CD4-positive, alpha-beta memory T cell (primary cell): Measurements from ENCODE around the gene ZNF625. TPM values are rescaled to one million over a fixed set of nuclear protein-coding genes. Genes with fewer than 3 reads are reported as not detected.

Experiments
- CTCF ChIA-PET: fragments of 350-600 bp; sonication (Branson Sonifier 250); formaldehyde crosslinking; loops from one replicate; lab custom pipeline; 2021; ENCODE audit warnings: inconsistent platforms; ENCODE audit not compliant: partially characterized antibody; lab: Charles Lee
- POLR2A ChIA-PET: fragments of 350-600 bp; sonication (Branson Sonifier 250); formaldehyde crosslinking; loops from one replicate; lab custom pipeline; 2021; ENCODE audit not compliant: partially characterized antibody; lab: Charles Lee
- DNase-seq, 5 donors: peaks; one replicate each; pipeline versions ENCODE4 v3.0.0 to v3.0.0-alpha.2; 2020 to 2022; ENCODE audit warnings: mixed read lengths in 1 of 5
- H3K27ac ChIP-seq: one replicate; pipeline ENCODE4 v1.7.0; 2013; ENCODE audit warnings: low read depth, low read length
- H3K27me3 ChIP-seq: 2 replicates; pipeline ENCODE4 v1.7.0; 2013; ENCODE audit warnings: mild to moderate bottlenecking, low read length, moderate library complexity; ENCODE audit not compliant: insufficient read depth
- H3K36me3 ChIP-seq: 2 replicates; pipeline ENCODE4 v1.7.0; 2013; ENCODE audit warnings: mild to moderate bottlenecking, low read length, moderate library complexity; ENCODE audit not compliant: insufficient read depth
- H3K4me1 ChIP-seq: 2 replicates; pipeline ENCODE4 v1.7.0; 2013; ENCODE audit warnings: mild to moderate bottlenecking, low read length, moderate library complexity; ENCODE audit not compliant: insufficient read depth
- H3K4me3 ChIP-seq, 2 donors: one replicate each; pipeline ENCODE4 v1.7.0; 2013; ENCODE audit warnings: low read length in 2 of 2, mild to moderate bottlenecking in 1 of 2
- H3K9me3 ChIP-seq, 2 donors: one replicate each; pipeline ENCODE4 v1.7.0; 2013; ENCODE audit warnings: low read length in 2 of 2, control low read depth in 1 of 2; ENCODE audit not compliant: control insufficient read depth in 1 of 2
- H3K27ac Mint-ChIP-seq, 7 donors: one replicate each; pipeline ENCODE4 v1.8.0; 2020 to 2021; ENCODE audit warnings: mixed read lengths in 7 of 7, mild to moderate bottlenecking in 6 of 7, inconsistent platforms in 3 of 7, moderate library complexity in 3 of 7
- H3K27me3 Mint-ChIP-seq, 2 donors: one replicate each; pipeline ENCODE4 v1.8.0; 2020 to 2021; ENCODE audit warnings: mixed read lengths in 2 of 2
- H3K36me3 Mint-ChIP-seq, 2 donors: one replicate each; pipeline ENCODE4 v1.8.0; 2020 to 2021; ENCODE audit warnings: mixed read lengths in 2 of 2, inconsistent platforms in 1 of 2, mild to moderate bottlenecking in 1 of 2
- H3K4me1 Mint-ChIP-seq, 4 donors: one replicate each; pipeline ENCODE4 v1.8.0; 2020 to 2021; ENCODE audit warnings: mixed read lengths in 4 of 4, mild to moderate bottlenecking in 1 of 4
- H3K4me3 Mint-ChIP-seq, 8 donors: one replicate each; pipeline ENCODE4 v1.8.0; 2020 to 2021; ENCODE audit warnings: mixed read lengths in 8 of 8, mild to moderate bottlenecking in 7 of 8, moderate library complexity in 6 of 8, inconsistent platforms in 3 of 8
- H3K9me3 Mint-ChIP-seq, 8 donors: one replicate each; pipeline ENCODE4 v1.8.0; 2020 to 2021; ENCODE audit warnings: mixed read lengths in 8 of 8, mild to moderate bottlenecking in 5 of 8, inconsistent platforms in 3 of 8, moderate library complexity in 1 of 8
- intact Hi-C: fragments of 100-400 bp; cut with micrococcal nuclease; formaldehyde crosslinking; loops from one replicate; pipeline ENCODE4 v1.15.1; 2023
- polyA plus RNA-seq, 2 donors: library from polyadenylated mRNA; unstranded; fragments of 300-500 nt; fragmentation: Illumina TruSeq; gene quantifications; one replicate each; pipeline ENCODE4 v1.2.3, GENCODE V29; 2021
- total RNA-seq, 2 experiments: library from RNA; stranded (reverse); gene quantifications; one replicate each; pipeline ENCODE4 v1.2.3, GENCODE V29; 2021

The ZNF625 gene
- 1 to 10 TPM; 2.1 to 2.6 TPM for total RNA-seq
- under 1 TPM in 1 of 2 donors, not detected in 1; 0.52 TPM for polyA plus RNA-seq

- peak within 1 kb of the TSS; percentile 83 to 89 (median 85) for H3K4me3 Mint-ChIP-seq
- no peaks in the 10 kb centered on the region for H3K27me3 ChIP-seq
- intact Hi-C loops = no loop called here
- peak within 1 kb of the TSS in 6 of 7 donors; percentile 22 to 90 (median 62) for H3K27ac Mint-ChIP-seq
- H3K27me3 Mint-ChIP-seq = peaks cover 3 to 7% of the 10 kb centered on the region in 2 donors
- no peaks in the 10 kb centered on the region for H3K9me3 Mint-ChIP-seq
- H3K9me3 ChIP-seq = no peaks in the 10 kb centered on the region
- no peaks in the 10 kb centered on the region for H3K36me3 ChIP-seq
- ChIA-PET POLR2A (interaction anchor here (0.9 to 1.1 kb wide), 4 partner anchors 12 to 177 kb away, joined by 3 to 7 read pairs (median 3); partner anchors contain the start of gene ZNF563), CTCF (interaction anchor here (0.8 to 1.1 kb wide), 3 partner anchors 15 to 273 kb away, joined by 3 to 6 read pairs (median 4); no protein-coding TSS in a partner anchor)
- peak within 1 kb of the TSS; percentile 56 for H3K27ac ChIP-seq
- H3K36me3 Mint-ChIP-seq = peaks cover 0 to 3% of the 10 kb centered on the region in 2 donors
- H3K4me1 Mint-ChIP-seq = peaks cover 4 to 23% (median 9%) of the 10 kb centered on the region in 4 donors
- H3K4me1 ChIP-seq = peaks cover 12% of the 10 kb centered on the region
- H3K4me3 ChIP-seq = peak within 1 kb of the TSS; percentile 44 to 61
- peak in 2 of 5 donors; percentile 6 to 11 for DNase-seq
Measured at GRCh38 chr19:12156223-12157058, at the start of gene ZNF625. Gene ZNF625, minus strand, starts transcription at chr19:12156734. Its CDS starts 176 bp downstream, at chr19:12156558.

- Histone ChIP-seq H3K27ac (no peak overlapping the region), H3K4me1 (no peaks in the 10 kb centered on the region), H3K4me3 (no peak overlapping the region), H3K9me3 (peaks cover 0 to 23% of the 10 kb centered on the region in 2 donors), H3K27me3 (no peaks in the 10 kb centered on the region), H3K36me3 (no peaks in the 10 kb centered on the region)
- no peaks in the 10 kb centered on the region for H3K27me3 Mint-ChIP-seq
- peaks cover 28 to 31% of the 10 kb centered on the region in 2 donors for H3K36me3 Mint-ChIP-seq
- POLR2A ChIA-PET = interaction anchor here (0.7 kb wide), 1 partner anchor 128 kb away, joined by 3 read pairs; the partner anchor contains the start of gene ZNF563
- no peak overlapping the region for H3K4me3 Mint-ChIP-seq
- CTCF ChIA-PET = interaction anchor here (0.7 kb wide), 1 partner anchor 393 kb away, joined by 3 read pairs; no protein-coding TSS in a partner anchor
- DNase-seq = no peak
- H3K27ac Mint-ChIP-seq = no peak overlapping the region
- H3K4me1 Mint-ChIP-seq = peaks cover 0 to 16% (median 5%) of the 10 kb centered on the region in 4 donors
- intact Hi-C loops = no loop called here
- peaks cover 0 to 72% (median 44%) of the 10 kb centered on the region in 8 donors for H3K9me3 Mint-ChIP-seq
Measured at GRCh38 chr19:12205296-12205695, 48.8 kb upstream of the ZNF625 start.

GRCh38 chr19:12202250-12202649 is 45.7 kb upstream of the ZNF625 start:
- ChIA-PET POLR2A (no interaction called here), CTCF (interaction anchor here (0.7 to 1.4 kb wide), 4 partner anchors 20 to 401 kb away, joined by 3 to 9 read pairs (median 4); partner anchors contain the start of gene ZNF563)
- peaks cover 0 to 13% of the 10 kb centered on the region in 2 donors for H3K9me3 ChIP-seq
- Mint-ChIP-seq H3K4me3 (no peak overlapping the region), H3K36me3 (peaks cover 20 to 28% of the 10 kb centered on the region in 2 donors), H3K4me1 (peaks cover 6 to 24% (median 6%) of the 10 kb centered on the region in 4 donors), H3K9me3 (peaks cover 0 to 68% (median 32%) of the 10 kb centered on the region in 8 donors), H3K27ac (no peak overlapping the region), H3K27me3 (no peaks in the 10 kb centered on the region)
- H3K27ac ChIP-seq = no peak overlapping the region
- peak; percentile 41 to 57 (median 50) for DNase-seq
- H3K4me3 ChIP-seq = no peak overlapping the region
- no peaks in the 10 kb centered on the region for H3K27me3 ChIP-seq
- H3K36me3 ChIP-seq = no peaks in the 10 kb centered on the region
- peaks cover 8% of the 10 kb centered on the region for H3K4me1 ChIP-seq
- intact Hi-C loops = loop anchor here (1.0 to 5.0 kb wide), 6 partner anchors 130 to 471 kb away; partner anchors contain the start of genes ZNF443 and ZNF563

GRCh38 chr19:12199757-12200419 is 43.4 kb upstream of the ZNF625 start:
- Mint-ChIP-seq H3K36me3 (peaks cover 17 to 27% of the 10 kb centered on the region in 2 donors), H3K27ac (no peak overlapping the region), H3K4me3 (peak overlapping the region in 2 of 8 donors; percentile 11 to 45), H3K9me3 (peaks cover 0 to 67% (median 39%) of the 10 kb centered on the region in 8 donors), H3K4me1 (peaks cover 6 to 31% (median 9%) of the 10 kb centered on the region in 4 donors), H3K27me3 (no peaks in the 10 kb centered on the region)
- peaks cover 0 to 17% of the 10 kb centered on the region in 2 donors for H3K9me3 ChIP-seq
- peaks cover 8% of the 10 kb centered on the region for H3K4me1 ChIP-seq
- intact Hi-C loops = loop anchor here (5.0 kb wide), 1 partner anchor 132 kb away; the partner anchor contains the start of gene ZNF563
- ChIA-PET CTCF (interaction anchor here (0.6 to 1.3 kb wide), 2 partner anchors 58 to 147 kb away, joined by 3 read pairs; no protein-coding TSS in a partner anchor), POLR2A (no interaction called here)
- no peak overlapping the region for H3K27ac ChIP-seq
- no peak for DNase-seq
- H3K4me3 ChIP-seq = no peak overlapping the region
- no peaks in the 10 kb centered on the region for H3K27me3 ChIP-seq
- H3K36me3 ChIP-seq = no peaks in the 10 kb centered on the region

- Histone ChIP-seq H3K4me3 (no peak overlapping the region), H3K27ac (no peak overlapping the region), H3K4me1 (peaks cover 8% of the 10 kb centered on the region), H3K9me3 (peaks cover 5 to 27% of the 10 kb centered on the region in 2 donors), H3K27me3 (no peaks in the 10 kb centered on the region), H3K36me3 (no peaks in the 10 kb centered on the region)
- Mint-ChIP-seq H3K4me3 (no peak overlapping the region), H3K27me3 (no peaks in the 10 kb centered on the region), H3K9me3 (peaks cover 0 to 70% (median 49%) of the 10 kb centered on the region in 8 donors), H3K4me1 (peaks cover 6 to 36% (median 9%) of the 10 kb centered on the region in 4 donors), H3K36me3 (peaks cover 20 to 21% of the 10 kb centered on the region in 2 donors), H3K27ac (no peak overlapping the region)
- ChIA-PET POLR2A (no interaction called here), CTCF (no interaction called here)
- intact Hi-C loops = no loop called here
- no peak for DNase-seq
Measured at GRCh38 chr19:12198136-12198535, 41.6 kb upstream of the ZNF625 start.

GRCh38 chr19:12194827-12195731 is 38.5 kb upstream of the ZNF625 start:
- peak overlapping the region in 1 of 2 donors; percentile 8 for H3K4me3 ChIP-seq
- DNase-seq = peak; percentile 43 to 58 (median 54)
- H3K9me3 Mint-ChIP-seq = peaks cover 0 to 90% (median 71%) of the 10 kb centered on the region in 8 donors
- peaks cover 38 to 43% of the 10 kb centered on the region in 2 donors for H3K36me3 Mint-ChIP-seq
- H3K4me3 Mint-ChIP-seq = peak overlapping the region; percentile 52 to 88 (median 80)
- ChIA-PET POLR2A (interaction anchor here (0.6 to 2.0 kb wide), 2 partner anchors 138 to 205 kb away, joined by 3 to 5 read pairs; partner anchors contain the start of gene ZNF563), CTCF (no interaction called here)
- H3K36me3 ChIP-seq = no peaks in the 10 kb centered on the region
- intact Hi-C loops = no loop called here
- peaks cover 7% of the 10 kb centered on the region for H3K4me1 ChIP-seq
- no peaks in the 10 kb centered on the region for H3K27me3 Mint-ChIP-seq
- H3K27me3 ChIP-seq = no peaks in the 10 kb centered on the region
- H3K9me3 ChIP-seq = peaks cover 7 to 44% of the 10 kb centered on the region in 2 donors
- H3K27ac Mint-ChIP-seq = peak overlapping the region in 1 of 7 donors; percentile 70
- H3K4me1 Mint-ChIP-seq = peaks cover 0 to 17% (median 7%) of the 10 kb centered on the region in 4 donors
- no peak overlapping the region for H3K27ac ChIP-seq
